ENCODE measurements around the gene KRTAP5-8.
"Not testable (repeated sequence)": the region's sequence is repeated elsewhere in the genome, so short reads cannot be mapped to it uniquely, and the experiment has no call there.

Gene KRTAP5-8

GRCh38 chr11:71538666-71538990, 803 bp downstream of the KRTAP5-8 start:
- Histone ChIP-seq H3K36me3 (replicated peaks) (no peaks in the 10 kb centered on the region), H3K27ac (no peak overlapping the region), H3K4me3 (ENCODE audit: low read depth, low read length) (no peak overlapping the region), H3K27me3 (replicated peaks) (no peaks in the 10 kb centered on the region)
- in situ Hi-C loops (cut with HindIII; ENCODE audit: low pct_ligation_motif_present, low sequenced_read_pairs), result no loop called here
- no peak for DNase-seq
- TF ChIP-seq CTCF (IDR thresholded peaks at IDR 0.05; ENCODE audit: low read depth, low read length, missing control alignments), result no peak

GRCh38 chr11:71539017-71539416, 1.2 kb downstream of the KRTAP5-8 start:
- H3K4me3 ChIP-seq (ENCODE audit: low read depth, low read length), result no peak overlapping the region
- H3K36me3 ChIP-seq (replicated peaks), result no peaks in the 10 kb centered on the region
- no peak for DNase-seq
- no peak for TF ChIP-seq CTCF (IDR thresholded peaks at IDR 0.05; ENCODE audit: low read depth, low read length, missing control alignments)
- no peaks in the 10 kb centered on the region for H3K27me3 ChIP-seq (replicated peaks)
- no peak overlapping the region for H3K27ac ChIP-seq
- in situ Hi-C loops (cut with HindIII; ENCODE audit: low pct_ligation_motif_present, low sequenced_read_pairs), result no loop called here

GRCh38 chr11:71539971-71540370, 2.1 kb downstream of the KRTAP5-8 start:
- in situ Hi-C loops (cut with HindIII; ENCODE audit: low pct_ligation_motif_present, low sequenced_read_pairs); DNase-seq; H3K27me3 ChIP-seq (replicated peaks); H3K36me3 ChIP-seq (replicated peaks); H3K4me3 ChIP-seq (ENCODE audit: low read depth, low read length); H3K27ac ChIP-seq: not testable (repeated sequence)

GRCh38 chr11:71540521-71541304, 2.9 kb downstream of the KRTAP5-8 start:
- in situ Hi-C loops (cut with HindIII; ENCODE audit: low pct_ligation_motif_present, low sequenced_read_pairs); H3K27me3 ChIP-seq (replicated peaks); DNase-seq; H3K4me3 ChIP-seq (ENCODE audit: low read depth, low read length); H3K36me3 ChIP-seq (replicated peaks); H3K27ac ChIP-seq: not testable (repeated sequence)

- TF ChIP-seq CTCF (IDR thresholded peaks at IDR 0.05; ENCODE audit: low read depth, low read length, missing control alignments), result no peak
- in situ Hi-C loops (cut with HindIII; ENCODE audit: low pct_ligation_motif_present, low sequenced_read_pairs), result no loop called here
- no peak for DNase-seq
- Histone ChIP-seq H3K36me3 (replicated peaks) (no peaks in the 10 kb centered on the region), H3K27me3 (replicated peaks) (no peaks in the 10 kb centered on the region), H3K27ac (no peak overlapping the region), H3K4me3 (ENCODE audit: low read depth, low read length) (no peak overlapping the region)
Observed at GRCh38 chr11:71542382-71542781, 4.6 kb downstream of the KRTAP5-8 start.

GRCh38 chr11:71542879-71543777, 5.3 kb downstream of the KRTAP5-8 start:
- TF ChIP-seq CTCF (IDR thresholded peaks at IDR 0.05; ENCODE audit: low read depth, low read length, missing control alignments), result no peak
- Histone ChIP-seq H3K27ac (no peak overlapping the region), H3K27me3 (replicated peaks) (no peaks in the 10 kb centered on the region), H3K4me3 (ENCODE audit: low read depth, low read length) (no peak overlapping the region), H3K36me3 (replicated peaks) (no peaks in the 10 kb centered on the region)
- in situ Hi-C loops (cut with HindIII; ENCODE audit: low pct_ligation_motif_present, low sequenced_read_pairs), result no loop called here
- DNase-seq, result no peak
